DND-41 (cell line): Measurements from ENCODE around the gene IQCE.

Experiments
- EZH2 ChIP-seq: IDR thresholded peaks from 3 replicates; pipeline ENCODE4 v1.6.1; 2012; ENCODE audit warnings: borderline replicate concordance, low read depth, mild to moderate bottlenecking, moderate library complexity, low read length, inconsistent platforms; ENCODE audit not compliant: severe bottlenecking
- TF ChIP-seq, protein P1 (sequence below): IDR thresholded peaks from 2 replicates; pipeline ENCODE4 v1.5.1; 2012; ENCODE audit warnings: borderline replicate concordance, low read length, moderate library complexity, mild to moderate bottlenecking; ENCODE audit not compliant: poor library complexity, severe bottlenecking; ENCODE audit errors: extremely low read depth

DNA sequence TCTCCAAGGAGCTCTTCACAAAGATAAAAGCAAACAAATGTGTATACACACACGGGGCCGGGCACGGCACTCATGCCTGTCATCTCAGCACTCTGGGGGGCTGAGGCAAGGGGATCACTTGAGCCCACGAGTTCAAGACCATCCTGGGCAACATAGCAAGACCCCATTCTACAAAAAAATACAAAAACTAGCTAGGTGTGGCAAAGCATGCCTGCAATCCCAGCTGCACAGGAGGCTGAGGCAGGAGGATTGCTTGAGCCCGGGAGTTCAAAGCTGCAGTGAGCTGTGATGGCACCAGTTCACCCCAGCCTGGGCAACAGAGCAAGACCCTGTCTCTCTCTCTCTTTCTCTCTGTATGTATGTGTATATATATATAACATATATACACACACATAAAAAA lies 95.3 kb downstream of the IQCE start:
- TF ChIP-seq, protein P1, sequence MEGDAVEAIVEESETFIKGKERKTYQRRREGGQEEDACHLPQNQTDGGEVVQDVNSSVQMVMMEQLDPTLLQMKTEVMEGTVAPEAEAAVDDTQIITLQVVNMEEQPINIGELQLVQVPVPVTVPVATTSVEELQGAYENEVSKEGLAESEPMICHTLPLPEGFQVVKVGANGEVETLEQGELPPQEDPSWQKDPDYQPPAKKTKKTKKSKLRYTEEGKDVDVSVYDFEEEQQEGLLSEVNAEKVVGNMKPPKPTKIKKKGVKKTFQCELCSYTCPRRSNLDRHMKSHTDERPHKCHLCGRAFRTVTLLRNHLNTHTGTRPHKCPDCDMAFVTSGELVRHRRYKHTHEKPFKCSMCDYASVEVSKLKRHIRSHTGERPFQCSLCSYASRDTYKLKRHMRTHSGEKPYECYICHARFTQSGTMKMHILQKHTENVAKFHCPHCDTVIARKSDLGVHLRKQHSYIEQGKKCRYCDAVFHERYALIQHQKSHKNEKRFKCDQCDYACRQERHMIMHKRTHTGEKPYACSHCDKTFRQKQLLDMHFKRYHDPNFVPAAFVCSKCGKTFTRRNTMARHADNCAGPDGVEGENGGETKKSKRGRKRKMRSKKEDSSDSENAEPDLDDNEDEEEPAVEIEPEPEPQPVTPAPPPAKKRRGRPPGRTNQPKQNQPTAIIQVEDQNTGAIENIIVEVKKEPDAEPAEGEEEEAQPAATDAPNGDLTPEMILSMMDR, result no peak
- TF ChIP-seq EZH2, result no peak
